Stimulated activated CD8-positive, alpha-beta memory T cell treated with anti-CD3 and anti-CD28 coated beads, Interleukin-15, amount 100 ng/mL, for 24 hours (primary cell): ENCODE results near the gene ZDHHC1.
"Not testable (repeated sequence)": the region's sequence is repeated elsewhere in the genome, so short reads cannot be mapped to it uniquely, and the experiment has no call there.

Experiments used
- DNase-seq: peaks from one replicate; pipeline ENCODE4 v3.0.0-alpha.2; 2020; ENCODE audit warnings: low read depth

The ZDHHC1 gene

DNA sequence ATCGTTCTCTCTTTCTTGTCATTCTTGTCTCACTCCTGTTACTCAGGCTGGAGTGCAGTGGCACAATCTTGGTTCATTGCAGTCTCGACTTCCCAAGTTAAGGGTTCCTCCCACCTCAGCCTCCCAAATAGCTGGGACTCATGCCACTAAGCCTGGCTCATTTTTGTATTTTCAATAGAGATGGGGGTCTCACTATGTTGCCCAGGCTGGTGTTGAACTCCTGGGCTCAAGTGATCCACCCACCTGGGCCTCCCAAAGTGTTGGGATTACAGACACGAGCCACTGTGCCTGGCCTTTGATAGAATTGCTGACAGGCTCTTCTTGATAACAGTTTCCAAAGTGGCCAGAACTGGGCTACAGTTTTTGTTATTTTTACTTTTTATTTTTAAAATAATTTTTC lies 55.2 kb downstream of the ZDHHC1 start:
- no peak for DNase-seq

DNA sequence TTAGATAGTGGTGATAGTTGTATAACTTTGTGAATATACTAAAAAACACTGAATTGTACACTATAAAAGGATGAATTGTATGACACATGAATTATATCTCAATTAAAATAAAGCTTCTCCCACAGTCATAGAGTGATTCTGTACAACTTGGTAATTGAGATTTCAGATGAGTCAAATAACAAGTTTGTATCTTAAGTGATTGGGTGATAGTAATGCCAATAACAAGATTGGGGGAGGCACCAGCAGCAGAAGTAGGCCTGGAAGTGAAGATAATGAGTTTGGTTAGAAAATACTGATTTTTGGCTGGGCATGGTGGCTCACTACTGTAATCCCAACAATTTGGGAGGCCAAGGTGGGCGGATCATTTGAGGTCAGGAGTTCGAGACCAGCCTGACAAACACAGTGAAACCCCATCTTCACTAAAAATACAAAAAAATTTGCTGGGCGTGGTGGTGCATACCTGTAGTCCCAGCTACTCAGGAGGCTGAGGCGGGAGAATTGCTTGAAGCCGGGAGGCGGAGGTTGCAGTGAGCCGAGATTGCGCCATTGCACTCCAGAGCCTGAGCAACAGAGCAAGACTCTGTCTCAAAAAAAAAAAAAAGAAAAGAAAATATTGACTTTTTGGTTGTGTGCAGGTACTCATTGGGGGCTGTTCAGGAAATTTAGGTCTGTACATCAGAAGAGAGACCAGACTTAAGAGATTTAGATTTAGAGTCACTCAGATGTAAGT lies 56.6 kb downstream of the ZDHHC1 start:
- not testable (repeated sequence) for DNase-seq

- no peak for DNase-seq
These were observed 58.7 kb downstream of the ZDHHC1 start for GRCh38 chr16:67357561-67357960.

DNA sequence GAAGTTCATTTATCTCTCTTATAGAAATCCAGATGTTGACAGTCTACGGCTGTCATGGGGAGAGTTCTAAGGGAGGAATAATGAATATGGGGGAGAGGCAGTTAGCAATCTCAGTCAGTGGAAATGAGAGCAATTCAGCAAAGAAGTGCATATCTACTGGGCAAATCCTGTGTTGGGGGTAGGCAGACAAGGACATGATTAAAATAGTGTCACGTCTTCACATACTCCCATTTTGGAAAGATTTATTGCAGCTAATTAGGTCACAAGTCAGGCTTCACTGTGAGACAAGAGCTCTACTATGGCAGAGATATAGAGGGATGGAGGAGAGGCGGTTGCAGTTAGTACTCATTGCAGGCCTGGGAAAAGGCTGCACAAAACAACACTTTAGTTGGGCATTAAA lies 59.9 kb downstream of the ZDHHC1 start:
- DNase-seq = no peak

DNA sequence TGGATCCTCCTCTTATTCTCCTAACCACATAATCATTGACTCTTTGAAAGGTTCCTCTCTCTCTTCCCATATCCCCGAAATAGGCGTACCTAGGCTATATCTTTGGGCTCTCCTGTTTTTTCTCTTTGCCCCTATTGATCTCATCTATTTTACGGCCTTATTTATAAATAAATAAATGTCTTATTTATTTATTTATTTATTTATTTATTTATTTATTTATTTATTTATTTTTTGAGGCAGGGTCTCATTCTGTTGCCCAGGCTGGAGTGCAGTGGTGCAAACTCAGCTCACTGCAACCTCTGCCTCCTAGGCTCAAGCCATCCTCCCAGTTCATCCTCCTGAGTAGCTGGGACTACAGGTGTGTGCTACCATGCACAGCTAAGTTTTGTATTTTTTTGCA lies 63.8 kb downstream of the ZDHHC1 start:
- not testable (repeated sequence) for DNase-seq

- no peak for DNase-seq
These were observed 66.0 kb downstream of the ZDHHC1 start for GRCh38 chr16:67350324-67350723.

GRCh38 chr16:67349172-67349571 lies 67.1 kb downstream of the ZDHHC1 start:
- DNase-seq = no peak

DNA sequence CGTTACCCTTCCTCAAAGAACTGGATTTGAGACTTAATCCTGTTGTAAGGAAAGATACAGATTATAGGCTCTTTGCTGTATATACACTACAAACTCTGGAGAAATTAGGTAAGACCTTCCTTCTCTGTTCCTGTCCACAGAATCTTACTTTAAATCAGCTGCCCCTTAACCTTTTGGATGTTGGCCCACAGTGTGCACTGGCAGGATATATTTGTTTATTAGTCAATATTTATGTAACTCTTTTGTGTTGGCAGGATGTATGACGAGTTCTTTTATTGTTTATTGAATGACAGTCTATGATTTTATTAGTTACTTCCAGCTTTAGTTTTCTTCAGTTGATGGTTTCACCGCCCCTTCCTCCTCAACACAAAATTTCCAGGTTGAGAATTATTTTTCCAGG lies 69.9 kb downstream of the ZDHHC1 start:
- DNase-seq = no peak

GRCh38 chr16:67345401-67345800 lies 70.9 kb downstream of the ZDHHC1 start:
- DNase-seq = no peak
